Activated naive CD8-positive, alpha-beta T cell treated with anti-CD3 and anti-CD28 coated beads for 36 hours (primary cell): ENCODE results near the gene WDR48. TPM values are rescaled to one million over a fixed set of nuclear protein-coding genes. Genes with fewer than 3 reads are reported as not detected.

ENCODE experiments used
- DNase-seq: peaks from one replicate; pipeline ENCODE4 v3.0.0; 2021
- H3K27ac Mint-ChIP-seq: one replicate; pipeline ENCODE4 v1.8.0; 2022; ENCODE audit warnings: mild to moderate bottlenecking, moderate library complexity, mixed read lengths
- H3K27me3 Mint-ChIP-seq: one replicate; pipeline ENCODE4 v1.8.0; 2022; ENCODE audit warnings: mild to moderate bottlenecking, mixed read lengths
- H3K36me3 Mint-ChIP-seq: one replicate; pipeline ENCODE4 v1.8.0; 2021; ENCODE audit warnings: mild to moderate bottlenecking, mixed read lengths
- H3K4me1 Mint-ChIP-seq: one replicate; pipeline ENCODE4 v1.8.0; 2021; ENCODE audit warnings: mixed read lengths
- H3K4me3 Mint-ChIP-seq: one replicate; pipeline ENCODE4 v1.8.0; 2022; ENCODE audit warnings: mild to moderate bottlenecking, moderate library complexity, mixed read lengths
- H3K9me3 Mint-ChIP-seq: one replicate; pipeline ENCODE4 v1.8.0; 2022; ENCODE audit warnings: mixed read lengths
- total RNA-seq, 2 experiments: library from RNA; stranded (reverse); gene quantifications; one replicate each; pipeline ENCODE4 v1.2.3, GENCODE V29; 2021

The WDR48 gene
- total RNA-seq, 2 experiments from 2014 or later = 38.4 to 41.0 TPM

DNA sequence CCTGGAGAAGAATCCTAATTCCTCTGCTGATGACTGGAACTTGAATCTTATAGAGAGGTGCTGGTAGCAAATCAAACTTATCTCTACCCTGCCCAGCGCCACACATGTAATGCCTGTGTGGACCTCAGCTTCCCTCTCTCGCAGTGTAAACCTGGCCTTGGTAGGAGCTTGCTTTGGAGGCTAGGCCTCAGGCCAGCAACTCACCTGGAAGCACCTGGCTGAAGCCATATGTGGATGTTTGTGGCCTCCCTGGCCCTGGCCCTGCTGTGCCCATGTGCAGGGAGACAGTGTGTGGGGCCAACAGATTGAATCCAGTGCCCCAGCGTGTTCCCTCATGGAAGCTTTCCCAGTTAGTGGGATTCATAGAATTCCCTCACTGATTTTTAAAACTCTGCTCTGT lies 64.1 kb downstream of the WDR48 start:
- H3K4me1 Mint-ChIP-seq = no peaks in the 10 kb centered on the region
- H3K27ac Mint-ChIP-seq = no peak overlapping the region
- H3K9me3 Mint-ChIP-seq = no peaks in the 10 kb centered on the region
- no peak overlapping the region for H3K4me3 Mint-ChIP-seq
- H3K36me3 Mint-ChIP-seq = no peaks in the 10 kb centered on the region
- no peak for DNase-seq
- no peaks in the 10 kb centered on the region for H3K27me3 Mint-ChIP-seq

DNA sequence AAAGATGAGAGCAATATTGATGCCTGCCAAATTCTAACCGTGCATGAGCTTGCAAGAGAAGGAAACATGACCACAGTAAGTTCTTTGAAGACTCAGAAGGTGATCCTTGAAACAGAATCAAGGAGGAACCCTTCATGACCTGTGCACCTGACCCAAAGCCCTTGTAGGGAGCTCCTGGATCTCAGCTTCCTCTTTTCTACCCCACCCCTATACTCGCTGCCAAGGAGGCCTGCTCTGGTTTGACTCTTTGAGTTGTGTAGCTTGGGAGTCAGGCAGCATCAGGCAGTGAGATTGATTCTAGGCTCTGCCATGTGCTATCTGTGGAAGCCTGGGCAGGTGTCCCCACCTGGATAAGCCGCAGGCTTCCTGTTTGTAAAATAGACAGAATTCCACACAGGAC lies 66.3 kb downstream of the WDR48 start:
- H3K27me3 Mint-ChIP-seq = no peaks in the 10 kb centered on the region
- H3K27ac Mint-ChIP-seq = no peak overlapping the region
- H3K4me1 Mint-ChIP-seq = no peaks in the 10 kb centered on the region
- no peaks in the 10 kb centered on the region for H3K36me3 Mint-ChIP-seq
- H3K4me3 Mint-ChIP-seq = no peak overlapping the region
- no peaks in the 10 kb centered on the region for H3K9me3 Mint-ChIP-seq
- no peak for DNase-seq

DNA sequence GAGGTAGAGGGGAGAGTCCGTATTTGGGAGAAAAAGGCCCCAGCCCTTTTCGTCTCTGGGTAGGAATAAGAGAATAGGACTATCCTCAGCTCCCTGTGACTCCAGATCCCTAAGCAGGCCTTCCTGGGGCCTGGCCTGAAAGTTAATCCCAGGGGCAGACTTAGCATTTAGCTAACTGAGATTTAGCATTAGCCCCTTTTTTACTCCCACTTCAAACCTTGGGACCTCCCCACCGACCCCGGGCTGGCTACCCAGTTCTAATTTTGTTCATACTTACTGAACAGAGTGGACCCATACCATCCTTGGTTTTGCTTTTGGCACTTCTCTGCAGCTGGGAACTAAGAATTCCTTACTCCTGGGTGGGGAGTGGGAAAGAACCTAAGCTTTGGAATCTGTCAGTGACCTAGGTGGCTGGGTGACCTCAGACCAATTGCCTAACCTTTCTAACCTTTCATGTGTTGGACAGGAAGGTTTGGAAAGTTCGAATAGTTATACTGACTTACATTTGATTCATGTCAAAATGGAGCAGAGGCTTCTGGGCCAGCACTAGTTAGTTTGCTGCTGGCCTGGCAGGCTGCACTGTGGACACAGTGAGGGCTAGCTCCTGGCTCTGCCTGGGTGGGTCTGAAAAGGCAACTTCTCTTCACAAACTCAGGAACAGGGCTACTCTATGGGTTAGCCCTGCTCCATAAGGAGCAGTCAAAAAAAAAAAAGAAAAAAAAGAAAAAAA lies 67.3 kb downstream of the WDR48 start:
- no peaks in the 10 kb centered on the region for H3K9me3 Mint-ChIP-seq
- H3K4me3 Mint-ChIP-seq = no peak overlapping the region
- no peaks in the 10 kb centered on the region for H3K4me1 Mint-ChIP-seq
- no peaks in the 10 kb centered on the region for H3K27me3 Mint-ChIP-seq
- no peaks in the 10 kb centered on the region for H3K36me3 Mint-ChIP-seq
- H3K27ac Mint-ChIP-seq = no peak overlapping the region
- no peak for DNase-seq

DNA sequence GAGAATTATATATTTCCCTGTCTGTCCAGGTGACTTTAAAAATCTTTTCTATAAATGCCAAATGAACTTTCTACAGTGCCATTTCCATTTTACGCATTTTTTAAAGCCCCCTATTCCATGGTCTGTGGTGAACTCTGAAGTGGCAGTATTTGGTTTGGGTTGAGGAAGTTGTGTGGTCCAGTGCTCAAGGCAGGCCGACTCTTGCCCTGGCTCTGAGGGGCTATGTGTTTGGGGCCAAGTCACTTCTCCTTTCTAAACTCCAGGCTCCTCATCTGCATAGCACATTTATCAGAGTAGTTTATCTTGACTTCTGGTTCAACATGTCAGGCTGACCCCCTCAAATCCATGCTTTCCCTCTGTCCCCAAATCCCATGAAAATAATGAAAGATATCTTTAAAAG lies 69.8 kb downstream of the WDR48 start:
- Mint-ChIP-seq H3K27ac (no peak overlapping the region), H3K36me3 (no peaks in the 10 kb centered on the region)

DNA sequence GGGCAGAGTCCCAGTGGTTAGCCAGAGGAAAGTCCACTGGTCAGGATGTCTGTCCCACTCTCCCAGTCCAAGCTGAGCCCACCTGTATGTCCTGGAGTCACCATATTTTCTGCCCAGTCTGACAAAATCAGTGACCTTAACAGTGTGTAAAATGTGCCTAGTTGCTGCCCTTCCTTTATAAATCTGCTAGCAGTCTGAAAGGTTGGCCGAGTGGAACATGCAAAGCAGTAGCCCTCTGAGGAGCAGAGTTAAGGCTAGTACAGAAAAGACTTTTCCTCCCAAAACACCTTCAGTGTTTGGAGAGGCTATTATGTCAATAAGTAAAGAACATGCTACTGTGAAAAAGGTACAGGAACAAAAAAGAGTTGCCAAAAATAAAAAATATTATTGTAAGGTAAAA lies 71.0 kb downstream of the WDR48 start:
- Mint-ChIP-seq H3K27me3 (no peaks in the 10 kb centered on the region), H3K27ac (no peak overlapping the region), H3K4me3 (no peak overlapping the region), H3K9me3 (no peaks in the 10 kb centered on the region), H3K4me1 (peaks cover 11% of the 10 kb centered on the region), H3K36me3 (no peaks in the 10 kb centered on the region)
- DNase-seq = no peak

More for the DNA sequence above, 69.8 kb downstream of the WDR48 start:
- DNase-seq = no peak
- Mint-ChIP-seq H3K4me3 (no peak overlapping the region), H3K4me1 (peaks cover under 1% of the 10 kb centered on the region), H3K9me3 (no peaks in the 10 kb centered on the region), H3K27me3 (no peaks in the 10 kb centered on the region)

DNA sequence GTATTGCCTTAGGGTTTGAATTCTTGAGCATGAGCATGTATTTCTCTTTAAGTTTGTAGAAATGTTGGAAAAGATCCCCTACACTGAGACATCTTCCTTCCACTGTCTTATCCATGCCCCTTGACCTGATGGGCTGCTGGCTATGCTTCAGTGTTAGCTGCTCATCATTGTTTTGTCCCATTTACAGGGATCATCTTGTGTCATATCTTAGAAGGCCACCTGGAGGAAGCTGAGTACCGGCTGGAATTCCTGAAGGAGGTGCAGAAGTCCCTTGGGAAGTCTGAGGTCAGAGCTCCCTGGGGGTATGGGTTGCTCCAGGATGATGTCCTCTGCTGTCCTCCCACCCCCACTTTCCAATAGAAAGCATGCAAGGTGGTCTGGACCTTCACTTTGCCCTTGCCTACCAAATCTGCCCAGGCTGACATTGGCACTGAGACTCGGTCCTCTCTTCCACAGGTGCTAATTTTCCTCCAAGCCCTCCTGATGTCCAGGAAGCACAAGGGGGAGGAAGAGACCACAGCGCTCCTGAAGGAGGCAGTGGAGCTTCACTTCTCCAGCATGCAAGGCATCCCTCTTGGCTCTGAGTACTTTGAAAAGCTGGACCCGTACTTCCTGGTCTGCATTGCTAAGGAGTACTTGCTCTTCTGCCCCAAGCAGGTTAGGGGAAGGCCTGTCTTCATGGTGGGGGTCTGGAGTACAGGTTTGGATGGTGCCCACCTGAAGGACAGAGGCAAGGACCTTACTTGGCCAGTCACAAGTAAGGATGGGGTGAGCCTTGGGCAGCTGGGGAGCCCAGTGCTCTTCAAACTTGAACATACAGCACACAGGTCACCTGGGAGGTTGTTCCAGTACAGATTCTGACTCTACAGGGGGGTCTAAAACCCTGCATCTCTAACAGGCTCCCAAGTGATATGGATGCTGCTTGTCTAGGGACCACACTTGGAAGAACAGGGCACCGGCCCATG lies 73.3 kb downstream of the WDR48 start:
- H3K4me3 Mint-ChIP-seq = no peak overlapping the region
- peaks cover 15% of the 10 kb centered on the region for H3K4me1 Mint-ChIP-seq
- no peak overlapping the region for H3K27ac Mint-ChIP-seq
- H3K36me3 Mint-ChIP-seq = no peaks in the 10 kb centered on the region
- no peak for DNase-seq
- no peaks in the 10 kb centered on the region for H3K27me3 Mint-ChIP-seq
- H3K9me3 Mint-ChIP-seq = no peaks in the 10 kb centered on the region

DNA sequence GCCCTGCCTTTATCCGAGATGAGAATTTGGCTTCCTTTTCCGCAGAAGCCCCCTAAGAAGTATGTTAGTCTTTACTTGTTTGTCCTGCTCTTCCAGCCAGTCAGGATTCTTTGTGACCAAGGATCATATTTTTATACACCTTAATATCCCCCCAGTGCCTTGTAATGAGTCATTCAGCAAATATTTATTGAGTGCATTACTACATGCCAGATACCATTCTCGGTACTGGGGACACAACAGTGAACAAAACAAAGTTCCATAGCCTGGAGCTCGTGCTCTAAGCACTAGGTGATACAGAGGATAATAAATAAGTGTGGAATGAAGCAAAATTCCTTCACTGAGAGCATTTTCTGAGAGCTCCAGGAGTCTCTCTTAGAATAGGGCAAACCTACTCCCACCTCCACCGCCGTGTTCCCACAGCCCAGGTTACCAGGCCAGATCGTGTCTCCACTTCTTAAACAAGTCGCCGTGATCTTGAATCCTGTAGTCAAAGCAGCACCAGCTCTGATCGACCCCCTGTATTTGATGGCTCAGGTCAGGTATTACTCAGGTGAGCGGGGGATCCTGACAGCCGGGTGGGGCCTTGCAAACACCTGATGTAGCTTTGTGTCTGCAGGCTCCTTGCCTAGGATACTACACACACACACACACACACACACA lies 74.2 kb downstream of the WDR48 start:
- Mint-ChIP-seq H3K27me3 (no peaks in the 10 kb centered on the region), H3K36me3 (no peaks in the 10 kb centered on the region), H3K27ac (no peak overlapping the region)

DNA sequence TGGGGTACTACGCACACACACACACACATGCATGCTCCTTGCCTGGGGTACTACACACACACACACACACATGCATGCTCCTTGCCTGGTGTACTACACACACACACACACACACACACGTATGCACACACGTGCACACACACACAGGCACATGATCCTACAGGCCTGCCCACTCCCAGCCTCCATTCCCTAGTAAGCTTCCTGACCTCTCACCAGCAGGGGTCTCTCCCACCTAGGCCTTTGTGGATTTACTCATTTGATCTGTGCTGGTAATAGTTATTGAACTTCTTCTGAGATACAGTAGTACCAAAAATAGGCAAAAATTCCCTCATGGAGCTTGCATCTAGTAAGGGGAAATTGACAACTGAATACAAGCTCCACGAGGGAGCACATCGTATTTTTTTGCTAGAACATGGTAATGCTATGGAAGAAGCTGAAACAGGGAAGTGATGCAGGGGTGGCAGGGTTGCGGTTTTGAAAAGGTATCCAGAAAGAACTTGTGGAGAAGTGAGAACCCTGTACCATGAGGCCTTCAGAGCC lies 74.8 kb downstream of the WDR48 start:
- Mint-ChIP-seq H3K4me3 (no peak overlapping the region), H3K36me3 (no peaks in the 10 kb centered on the region), H3K9me3 (no peaks in the 10 kb centered on the region), H3K27ac (no peak overlapping the region), H3K27me3 (no peaks in the 10 kb centered on the region), H3K4me1 (peaks cover 15% of the 10 kb centered on the region)
- DNase-seq = no peak

More for the DNA sequence above, 74.2 kb downstream of the WDR48 start:
- H3K4me3 Mint-ChIP-seq = no peak overlapping the region
- H3K4me1 Mint-ChIP-seq = peaks cover 15% of the 10 kb centered on the region
- no peaks in the 10 kb centered on the region for H3K9me3 Mint-ChIP-seq
- DNase-seq = no peak

DNA sequence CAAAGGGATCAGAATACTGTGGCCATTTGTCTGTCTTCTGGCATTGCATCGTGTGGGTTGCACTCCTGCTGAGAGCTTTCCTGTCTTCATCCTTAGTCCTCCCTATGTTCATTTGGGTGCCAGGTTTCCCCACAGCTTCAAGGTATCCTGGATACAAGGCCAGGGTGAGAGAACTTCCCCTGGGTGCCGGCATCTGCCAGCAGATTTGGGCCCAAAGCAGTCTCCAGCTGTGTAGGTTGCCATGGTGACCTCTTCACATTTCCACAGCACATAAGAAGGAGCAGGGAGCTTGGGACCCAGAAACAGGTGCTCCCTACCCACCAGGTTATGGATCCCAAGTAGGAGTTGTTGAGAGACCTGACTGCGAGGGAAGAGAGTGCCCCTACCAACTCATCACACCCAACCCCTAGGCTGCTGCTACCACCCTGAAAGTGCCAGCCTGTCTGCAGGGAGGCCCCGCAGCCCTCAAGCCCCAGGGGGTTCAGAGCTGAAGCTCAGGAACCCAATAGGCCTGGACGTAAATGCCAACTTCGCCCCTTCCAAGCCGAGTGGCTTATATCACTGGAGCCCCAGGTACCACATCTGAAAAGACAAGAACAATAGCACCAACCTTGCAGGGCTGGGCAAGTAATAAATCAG lies 75.6 kb downstream of the WDR48 start:
- peaks cover 15% of the 10 kb centered on the region for H3K4me1 Mint-ChIP-seq
- no peak overlapping the region for H3K4me3 Mint-ChIP-seq
- H3K36me3 Mint-ChIP-seq = no peaks in the 10 kb centered on the region
- no peak overlapping the region for H3K27ac Mint-ChIP-seq
- H3K27me3 Mint-ChIP-seq = no peaks in the 10 kb centered on the region
- no peak for DNase-seq
- H3K9me3 Mint-ChIP-seq = no peaks in the 10 kb centered on the region

DNA sequence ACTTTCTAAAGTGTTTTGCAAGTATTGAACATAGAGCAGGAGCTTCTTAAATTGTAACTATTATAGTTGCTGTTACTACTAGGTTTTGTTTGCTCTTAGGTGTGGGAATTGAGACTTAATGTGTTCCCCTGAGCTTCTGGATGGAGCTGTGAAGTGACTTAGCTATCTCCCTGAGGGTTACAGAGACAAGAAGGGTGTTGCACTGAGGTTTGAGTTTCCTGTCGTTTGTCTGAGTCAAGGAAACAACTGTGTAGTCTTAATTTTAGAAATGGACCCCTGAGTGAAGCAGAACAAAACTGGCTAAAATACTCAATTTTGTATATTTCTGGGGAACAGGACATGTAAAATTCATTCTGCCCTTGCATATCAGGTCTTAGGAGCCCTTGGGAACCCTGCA lies 76.1 kb downstream of the WDR48 start:
- no peak overlapping the region for H3K27ac Mint-ChIP-seq
- H3K4me3 Mint-ChIP-seq = no peak overlapping the region
- DNase-seq = no peak

DNA sequence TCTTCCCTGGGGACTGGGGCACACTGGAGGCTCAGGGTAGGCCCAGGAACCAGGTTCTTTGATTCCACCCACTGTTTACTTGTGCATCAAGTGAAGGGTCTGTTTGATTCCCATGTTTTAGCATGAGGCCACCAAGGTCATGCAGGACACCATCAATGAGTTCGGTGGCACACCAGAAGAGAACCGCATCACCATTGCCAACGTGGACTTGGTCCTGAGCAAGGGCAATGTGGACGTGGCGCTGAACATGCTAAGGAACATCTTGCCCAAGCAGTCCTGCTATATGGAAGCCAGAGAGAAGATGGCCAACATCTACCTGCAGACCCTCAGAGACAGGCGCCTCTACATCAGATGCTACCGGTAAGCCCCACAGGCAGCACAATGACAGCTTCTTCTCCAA lies 77.1 kb downstream of the WDR48 start:
- Mint-ChIP-seq H3K9me3 (no peaks in the 10 kb centered on the region), H3K4me3 (no peak overlapping the region), H3K36me3 (no peaks in the 10 kb centered on the region), H3K4me1 (peaks cover 17% of the 10 kb centered on the region), H3K27me3 (no peaks in the 10 kb centered on the region), H3K27ac (no peak overlapping the region)
- no peak for DNase-seq

More for the DNA sequence above, 76.1 kb downstream of the WDR48 start:
- Mint-ChIP-seq H3K4me1 (peaks cover 15% of the 10 kb centered on the region), H3K9me3 (no peaks in the 10 kb centered on the region), H3K27me3 (no peaks in the 10 kb centered on the region), H3K36me3 (no peaks in the 10 kb centered on the region)

DNA sequence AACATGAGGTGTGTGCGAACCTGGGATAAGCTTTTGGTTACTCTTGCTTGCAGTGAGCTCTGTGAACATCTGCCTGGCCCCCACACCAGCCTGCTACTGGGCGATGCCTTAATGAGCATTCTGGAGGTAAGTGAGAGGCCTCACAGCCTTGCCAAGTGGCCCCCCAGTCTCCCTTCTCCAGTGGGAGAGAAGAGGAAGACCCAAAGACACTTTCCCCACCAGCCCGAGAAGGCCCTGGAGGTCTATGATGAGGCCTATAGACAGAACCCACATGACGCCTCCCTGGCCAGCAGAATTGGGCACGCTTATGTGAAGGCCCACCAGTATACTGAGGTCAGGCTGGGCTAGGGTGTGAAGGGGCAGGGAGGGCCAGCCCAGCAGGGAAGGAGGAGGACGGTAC lies 78.2 kb downstream of the WDR48 start:
- H3K4me1 Mint-ChIP-seq = peaks cover 17% of the 10 kb centered on the region
- H3K36me3 Mint-ChIP-seq = no peaks in the 10 kb centered on the region
- no peaks in the 10 kb centered on the region for H3K27me3 Mint-ChIP-seq
- no peaks in the 10 kb centered on the region for H3K9me3 Mint-ChIP-seq
- no peak overlapping the region for H3K27ac Mint-ChIP-seq
- DNase-seq = no peak
- no peak overlapping the region for H3K4me3 Mint-ChIP-seq

DNA sequence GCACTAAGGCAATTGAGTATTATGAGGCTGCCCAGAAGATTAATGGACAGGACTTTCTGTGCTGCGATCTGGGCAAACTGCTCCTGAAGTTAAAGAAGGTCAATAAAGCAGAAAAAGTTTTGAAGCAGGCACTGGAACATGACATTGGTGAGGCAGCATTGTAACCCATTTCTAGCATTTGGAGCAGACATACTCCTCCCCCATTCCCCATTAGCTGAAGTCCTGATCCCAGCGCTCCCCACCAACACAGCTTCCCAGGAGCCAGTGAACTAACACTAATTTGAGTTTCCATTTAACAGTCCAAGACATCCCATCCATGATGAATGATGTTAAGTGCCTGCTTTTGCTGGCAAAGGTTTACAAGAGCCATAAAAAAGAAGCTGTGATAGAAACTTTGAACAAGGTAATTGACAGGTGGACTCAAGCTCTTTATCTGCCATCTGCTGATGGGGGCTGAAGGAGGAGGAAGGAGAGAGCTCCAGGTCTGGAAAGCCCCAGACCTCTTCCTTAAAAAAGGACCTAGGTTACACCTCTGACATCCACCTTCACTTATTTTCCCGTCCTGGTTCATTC lies 79.0 kb downstream of the WDR48 start:
- Mint-ChIP-seq H3K27ac (no peak overlapping the region), H3K4me1 (peaks cover 17% of the 10 kb centered on the region), H3K9me3 (no peaks in the 10 kb centered on the region), H3K27me3 (no peaks in the 10 kb centered on the region), H3K36me3 (no peaks in the 10 kb centered on the region), H3K4me3 (no peak overlapping the region)
- no peak for DNase-seq
